ENCODE results near the gene CDKAL1.

DNA sequence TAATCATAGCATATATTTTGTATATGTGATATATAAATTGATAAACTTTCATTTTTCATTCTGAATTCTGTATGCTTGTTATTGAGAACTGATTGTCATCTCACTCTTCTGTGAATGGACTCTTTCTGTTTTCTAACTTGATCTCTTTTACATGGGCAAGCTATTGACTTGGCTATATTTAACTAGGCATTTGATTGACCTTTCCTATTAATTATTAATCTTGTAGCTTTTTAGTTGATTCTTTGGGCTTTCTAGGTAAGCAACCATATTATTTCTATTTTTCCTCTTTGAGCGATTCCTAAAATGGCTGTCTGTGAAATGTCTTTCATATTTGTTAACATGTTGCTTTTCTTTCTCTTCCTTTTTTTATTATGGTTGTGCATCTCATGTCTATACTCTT, 347.1 kb downstream of the CDKAL1 start:
- TF ChIP-seq POLR2AphosphoS5 (IDR thresholded peaks at IDR 0.05), result no peak
- TF ChIP-seq, protein P1, sequence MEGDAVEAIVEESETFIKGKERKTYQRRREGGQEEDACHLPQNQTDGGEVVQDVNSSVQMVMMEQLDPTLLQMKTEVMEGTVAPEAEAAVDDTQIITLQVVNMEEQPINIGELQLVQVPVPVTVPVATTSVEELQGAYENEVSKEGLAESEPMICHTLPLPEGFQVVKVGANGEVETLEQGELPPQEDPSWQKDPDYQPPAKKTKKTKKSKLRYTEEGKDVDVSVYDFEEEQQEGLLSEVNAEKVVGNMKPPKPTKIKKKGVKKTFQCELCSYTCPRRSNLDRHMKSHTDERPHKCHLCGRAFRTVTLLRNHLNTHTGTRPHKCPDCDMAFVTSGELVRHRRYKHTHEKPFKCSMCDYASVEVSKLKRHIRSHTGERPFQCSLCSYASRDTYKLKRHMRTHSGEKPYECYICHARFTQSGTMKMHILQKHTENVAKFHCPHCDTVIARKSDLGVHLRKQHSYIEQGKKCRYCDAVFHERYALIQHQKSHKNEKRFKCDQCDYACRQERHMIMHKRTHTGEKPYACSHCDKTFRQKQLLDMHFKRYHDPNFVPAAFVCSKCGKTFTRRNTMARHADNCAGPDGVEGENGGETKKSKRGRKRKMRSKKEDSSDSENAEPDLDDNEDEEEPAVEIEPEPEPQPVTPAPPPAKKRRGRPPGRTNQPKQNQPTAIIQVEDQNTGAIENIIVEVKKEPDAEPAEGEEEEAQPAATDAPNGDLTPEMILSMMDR (IDR thresholded peaks at IDR 0.05), result no peak
